GM21390 (cell line): ENCODE data around the gene HDAC4.
"Not testable (repeated sequence)": the region's sequence is repeated elsewhere in the genome, so short reads cannot be mapped to it uniquely, and the experiment has no call there.

Experiments used
- ATAC-seq: cut with Tn5 transposase; IDR thresholded peaks from one replicate; pipeline ENCODE4 v1.9.1; 2021; ENCODE audit not compliant: unreplicated experiment

HDAC4 gene

GRCh38 chr2:239180526-239181073 is 220.2 kb downstream of the HDAC4 start:
- ATAC-seq, result no peak

GRCh38 chr2:239179851-239180371 is 220.9 kb downstream of the HDAC4 start:
- no peak for ATAC-seq

- no peak for ATAC-seq
Observed at GRCh38 chr2:239178954-239179353, 221.9 kb downstream of the HDAC4 start.

- no peak for ATAC-seq
Observed at GRCh38 chr2:239178484-239178883, 222.3 kb downstream of the HDAC4 start.

GRCh38 chr2:239177908-239178307 is 222.9 kb downstream of the HDAC4 start:
- no peak for ATAC-seq

- no peak for ATAC-seq
Observed at GRCh38 chr2:239177325-239177724, 223.5 kb downstream of the HDAC4 start.

- not testable (repeated sequence) for ATAC-seq
Observed at GRCh38 chr2:239176138-239176803, 224.5 kb downstream of the HDAC4 start.

DNA sequence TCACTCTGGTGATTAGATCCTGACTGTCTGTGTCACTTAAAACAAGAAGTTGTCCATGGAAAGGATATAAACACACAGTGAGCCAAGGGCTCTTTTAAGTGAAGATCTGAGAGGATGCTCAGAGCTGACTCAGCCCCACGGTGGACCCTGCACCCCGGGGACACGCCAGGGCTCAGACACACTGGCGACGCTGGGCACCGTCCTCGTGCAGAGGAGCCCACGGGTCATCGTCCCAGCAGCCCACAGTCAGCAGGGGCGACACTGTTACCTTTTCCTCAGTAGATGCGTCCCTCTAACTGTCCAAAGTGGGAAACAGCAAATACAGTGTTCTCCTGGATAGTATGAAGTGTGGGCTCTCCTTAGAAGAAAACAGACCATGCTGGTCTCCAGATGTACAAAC is 225.6 kb downstream of the HDAC4 start:
- no peak for ATAC-seq

DNA sequence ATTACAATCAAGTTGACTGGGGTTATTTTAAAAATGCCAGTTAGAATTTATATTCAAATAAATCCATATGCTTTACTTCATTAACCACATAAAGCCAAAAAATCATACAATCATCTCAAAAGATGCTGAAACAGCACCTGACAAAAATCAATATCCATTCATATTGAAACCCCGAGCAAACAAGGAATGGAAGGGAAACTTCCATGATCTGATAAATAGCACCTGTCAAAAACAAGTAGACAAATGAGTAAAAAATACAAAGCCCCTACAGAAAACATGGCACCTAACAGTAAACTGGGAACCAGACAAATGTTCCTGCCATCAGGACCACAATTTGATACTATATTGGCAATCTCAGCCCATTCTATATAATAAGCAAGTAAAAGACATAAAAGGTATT is 227.5 kb downstream of the HDAC4 start:
- ATAC-seq, result no peak

DNA sequence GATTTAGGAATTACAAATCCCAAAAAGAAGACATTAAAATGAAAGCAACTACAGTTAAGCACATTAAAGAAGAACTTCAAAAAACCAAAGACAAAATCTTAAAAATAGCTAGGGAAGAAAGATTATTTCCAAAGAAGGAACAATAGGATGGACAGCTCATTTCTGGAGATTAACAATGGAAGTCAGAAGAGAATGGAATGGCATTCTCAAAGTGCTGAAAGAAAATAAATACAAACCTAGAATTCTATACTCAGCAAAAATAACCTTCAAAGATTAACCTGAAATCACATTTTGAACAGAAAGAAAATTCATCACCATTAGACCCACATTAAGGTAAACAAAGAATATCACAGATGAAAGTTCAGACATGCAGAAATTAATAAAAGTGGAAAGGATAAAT is 229.2 kb downstream of the HDAC4 start:
- no peak for ATAC-seq

- ATAC-seq, result no peak
Observed at GRCh38 chr2:239169311-239170048, 231.3 kb downstream of the HDAC4 start.

- no peak for ATAC-seq
Observed at GRCh38 chr2:239168575-239168974, 232.2 kb downstream of the HDAC4 start.

GRCh38 chr2:239167766-239168444 is 232.9 kb downstream of the HDAC4 start:
- ATAC-seq, result no peak

DNA sequence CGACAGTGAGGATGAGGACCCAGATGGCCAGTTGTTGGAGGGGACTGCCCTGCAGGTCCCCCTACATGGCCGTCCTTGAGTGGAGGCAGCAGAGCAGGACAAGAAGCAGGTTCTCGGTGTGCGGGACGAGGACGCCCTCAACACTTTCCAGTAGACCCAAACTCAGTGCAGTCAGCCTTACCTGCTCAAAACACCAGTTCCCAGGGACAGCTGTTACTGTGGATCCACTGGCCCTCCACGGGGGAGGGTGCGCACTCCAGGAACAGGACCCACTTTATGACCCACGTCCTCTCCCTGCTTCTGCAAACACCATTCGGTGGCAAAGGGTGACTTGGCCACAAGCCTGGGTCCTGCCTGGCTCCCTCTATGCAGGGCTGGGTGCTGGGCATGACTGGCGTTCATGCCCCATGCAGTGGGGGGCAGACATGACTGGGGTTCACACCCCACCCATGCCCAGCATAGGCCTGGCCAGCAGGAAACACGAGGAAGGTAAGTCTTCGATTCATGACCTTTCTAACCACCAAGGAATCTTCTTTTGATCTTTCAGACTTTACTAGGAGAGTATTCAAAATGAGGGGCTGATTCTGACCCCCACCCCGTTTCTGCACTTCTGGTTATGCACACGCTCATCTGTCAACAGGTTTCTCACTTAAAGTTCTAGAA is 233.7 kb downstream of the HDAC4 start:
- no peak for ATAC-seq

DNA sequence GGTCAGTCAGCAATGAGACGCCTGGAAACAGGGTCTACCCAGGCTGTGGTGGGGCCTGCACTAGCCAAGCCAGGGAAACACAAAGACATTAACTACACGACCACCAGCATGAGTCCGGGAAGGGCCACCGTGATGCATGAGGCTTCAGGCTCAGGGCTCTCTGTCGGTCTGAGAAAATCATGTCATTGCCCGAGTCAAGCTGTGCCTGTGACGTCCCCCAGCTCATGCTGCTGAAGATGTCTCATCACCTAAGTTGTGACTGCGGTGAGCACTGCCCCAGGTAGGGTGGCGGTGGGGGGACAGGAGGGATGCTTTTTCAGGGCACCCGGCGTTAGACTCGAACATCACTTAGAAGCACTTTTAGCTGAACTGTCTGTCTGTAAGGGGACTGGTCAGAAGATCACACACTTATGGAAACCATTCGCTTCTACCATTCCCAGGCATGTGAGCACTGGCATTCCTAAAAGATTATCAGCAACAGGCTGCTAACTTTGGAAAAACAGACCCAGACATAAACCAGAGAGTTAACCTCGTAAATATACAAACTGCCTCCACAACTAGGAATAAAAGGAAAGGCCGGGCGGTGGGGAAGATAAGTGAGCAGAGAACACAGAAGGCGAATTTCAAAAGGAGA is 234.5 kb downstream of the HDAC4 start:
- ATAC-seq, result no peak

DNA sequence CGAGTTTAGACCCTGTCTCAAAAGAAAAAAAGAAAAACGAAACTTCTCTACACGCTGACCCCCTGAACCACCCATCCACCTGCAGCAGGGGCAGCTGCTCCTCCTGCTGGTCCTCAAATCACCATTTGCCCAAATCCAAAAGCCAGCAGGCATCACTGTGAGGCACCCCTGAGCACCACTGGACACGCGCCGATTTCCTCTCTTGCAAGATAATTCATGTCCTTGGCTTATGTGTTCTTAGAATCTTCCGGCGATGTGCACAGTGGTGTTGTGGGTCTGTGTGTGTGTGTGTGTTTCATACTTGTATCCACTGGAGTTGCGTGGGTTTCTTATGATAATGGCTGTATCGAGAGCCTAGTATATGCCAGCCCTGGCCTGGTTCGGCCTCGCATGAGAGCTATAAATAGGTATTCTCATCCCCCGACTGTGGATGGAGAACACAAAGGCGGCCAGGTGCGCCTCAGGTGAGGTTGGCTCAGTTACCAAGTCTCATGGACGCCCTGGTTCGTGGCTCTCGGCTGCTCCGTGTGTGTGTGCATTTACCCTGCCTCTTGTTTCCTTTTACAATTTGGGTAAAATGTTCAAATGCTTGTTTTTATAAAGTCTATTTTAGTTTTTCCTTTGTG is 235.5 kb downstream of the HDAC4 start:
- no peak for ATAC-seq

GRCh38 chr2:239164335-239164871 is 236.4 kb downstream of the HDAC4 start:
- ATAC-seq, result no peak

DNA sequence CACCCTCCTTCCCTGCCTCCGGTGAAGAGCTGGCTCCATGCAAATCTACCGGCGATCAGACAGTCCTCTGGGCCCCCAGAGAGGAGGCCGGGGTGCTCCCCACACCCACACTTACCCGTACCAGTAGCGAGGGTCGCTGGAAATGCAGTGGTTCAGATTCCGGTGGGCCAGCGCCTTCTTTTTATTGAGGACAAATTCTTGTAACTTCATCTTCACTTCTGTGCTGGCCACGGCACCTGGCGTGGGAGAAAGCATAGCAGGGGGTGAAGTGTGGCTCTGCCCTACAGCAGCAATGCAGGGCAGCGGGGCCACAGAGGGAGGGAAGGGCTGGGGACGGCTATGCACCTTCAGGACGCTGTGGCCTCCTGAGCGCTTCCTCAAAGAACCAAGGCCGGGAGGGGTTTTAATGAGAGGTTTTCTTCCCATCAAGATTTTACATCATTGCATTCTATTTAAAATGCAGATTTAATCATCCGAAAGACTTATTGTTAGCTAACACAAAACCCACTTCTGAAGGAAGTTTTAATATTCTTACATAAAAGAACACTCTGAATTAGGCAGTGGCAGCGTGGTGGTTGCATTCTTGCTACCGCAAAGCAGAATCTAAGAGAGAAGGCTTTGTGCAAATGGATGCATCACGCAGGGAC is 237.0 kb downstream of the HDAC4 start:
- no peak for ATAC-seq

DNA sequence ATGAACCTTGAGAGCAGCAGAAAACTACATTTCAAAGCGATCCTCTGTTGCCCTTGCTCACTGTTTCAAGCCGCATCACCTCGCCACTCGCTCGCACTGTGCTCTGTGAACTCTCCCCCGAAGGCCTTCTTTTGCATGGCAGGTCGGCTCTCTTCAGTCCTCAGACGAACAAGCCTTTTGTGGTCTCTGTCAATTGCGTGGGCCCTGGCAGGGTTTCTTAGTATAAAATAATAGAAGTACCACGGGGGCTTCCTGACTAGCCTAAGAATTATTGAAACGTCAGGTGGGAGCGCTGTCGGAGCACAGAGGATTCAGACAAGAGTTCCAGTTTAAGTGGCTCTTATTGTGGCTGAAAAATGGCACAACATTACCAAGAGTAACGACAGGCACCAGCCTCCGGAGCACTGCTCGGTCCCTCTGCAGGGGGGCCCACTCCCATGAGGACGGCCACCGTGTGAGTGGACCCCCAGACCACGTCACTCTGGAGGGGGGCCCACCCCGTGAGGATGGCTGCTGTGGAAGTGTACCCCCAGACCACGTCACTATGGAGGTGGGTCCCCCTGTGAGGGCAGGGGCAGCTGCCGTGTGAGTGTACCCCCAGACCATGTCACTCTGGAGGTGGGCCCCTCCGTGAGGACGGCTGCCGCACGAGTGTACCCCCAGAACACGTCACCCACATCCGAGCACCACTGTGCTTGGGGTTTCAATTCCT is 237.7 kb downstream of the HDAC4 start:
- no peak for ATAC-seq
